GM12878 (cell line): ENCODE measurements around the gene OGA. TPM values are rescaled to one million over a fixed set of nuclear protein-coding genes. Genes with fewer than 3 reads are reported as not detected.

Experiments
- ASH2L ChIP-seq: fragments of 300-600, 200-600 bp; sonication (generic); IDR thresholded peaks from 2 replicates; pipeline ENCODE4 v1.6.1; 2017; ENCODE audit warnings: low read depth, mild to moderate bottlenecking, borderline replicate concordance
- ATF2 ChIP-seq: IDR thresholded peaks from 2 replicates; pipeline ENCODE4 v1.6.1; 2012; ENCODE audit warnings: low read length, inconsistent platforms
- BACH1 ChIP-seq: fragments of 450-650 bp; IDR thresholded peaks from 2 replicates; pipeline ENCODE4 v1.6.1; 2017; ENCODE audit warnings: mild to moderate bottlenecking, borderline replicate concordance
- CHD2 ChIP-seq: IDR thresholded peaks from 2 replicates; pipeline ENCODE4 v1.6.1; 2011; ENCODE audit warnings: low read depth, low read length, improper control_type of control experiment, borderline replicate concordance
- EGR1 ChIP-seq, 2 experiments: IDR thresholded peaks; 1 replicate in 1 of 2; 2 replicates in 1 of 2; pipeline ENCODE4 v1.6.1; 2011 to 2012; ENCODE audit warnings: low read depth in 2 of 2, low read length in 2 of 2, borderline replicate concordance in 1 of 2, mild to moderate bottlenecking in 1 of 2, moderate library complexity in 1 of 2
- FOXM1 ChIP-seq: IDR thresholded peaks from 2 replicates; pipeline ENCODE4 v1.6.1; 2012; ENCODE audit warnings: low read depth, mild to moderate bottlenecking, inconsistent platforms, low read length, moderate library complexity
- HDAC2 ChIP-seq: fragments of 200-600 bp; sonication (generic); IDR thresholded peaks from 2 replicates; pipeline ENCODE4 v1.6.1; 2017
- MYC ChIP-seq: IDR thresholded peaks from 2 replicates; pipeline ENCODE4 v1.6.1; 2011; ENCODE audit warnings: mild to moderate bottlenecking, low read length, moderate library complexity, inconsistent platforms; ENCODE audit not compliant: insufficient read depth, insufficient replicate concordance, insufficient read length, severe bottlenecking
- NFXL1 ChIP-seq: fragments of 450-650 bp; IDR thresholded peaks from 2 replicates; pipeline ENCODE4 v1.6.1; 2017; ENCODE audit warnings: antibody characterized with exemption, mild to moderate bottlenecking, borderline replicate concordance
- POLR2AphosphoS5 ChIP-seq: IDR thresholded peaks from 2 replicates; pipeline ENCODE4 v1.6.1; 2011; ENCODE audit warnings: mild to moderate bottlenecking, low read length, inconsistent platforms
- PRDM15 ChIP-seq: fragments of 450-650 bp; formaldehyde crosslinking; IDR thresholded peaks from 2 replicates; pipeline ENCODE4 v1.4.0; 2020; ENCODE audit warnings: mild to moderate bottlenecking, moderate library complexity
- SP1 ChIP-seq: IDR thresholded peaks from one replicate; pipeline ENCODE4 v1.6.1; 2011; ENCODE audit warnings: low read depth, low read length
- TBL1XR1 ChIP-seq: IDR thresholded peaks from 2 replicates; pipeline ENCODE4 v1.6.1; 2012; ENCODE audit warnings: low read depth, low read length, improper control_type of control experiment
- YBX1 ChIP-seq: fragments of 450-650 bp; IDR thresholded peaks from 2 replicates; pipeline ENCODE4 v1.6.1; 2016; ENCODE audit warnings: antibody characterized with exemption
- ZBTB4 ChIP-seq: fragments of 450-650 bp; formaldehyde crosslinking; IDR thresholded peaks from 2 replicates; pipeline ENCODE4 v1.4.0; 2022; ENCODE audit warnings: mild to moderate bottlenecking, moderate library complexity
- ZBTB40 ChIP-seq: fragments of 450-650 bp; IDR thresholded peaks from 2 replicates; pipeline ENCODE4 v1.6.1; 2016; ENCODE audit warnings: mild to moderate bottlenecking, moderate library complexity, borderline replicate concordance
- polyA plus RNA-seq, 11 experiments: library from polyadenylated mRNA; depleted of rRNA in 4 of 11; unstranded in 6 of 11; stranded (reverse) in 5 of 11; fragments of >200 nt; fragmentation: Nextera tagmentation in 4 of 11; fragmentation: Illumina TruSeq in 1 of 11; extraction: Ambion mirVana in 4 of 11; extraction: Trizol in 1 of 11; gene quantifications; 1 replicate in 1 of 11; 2 replicates in 10 of 11; pipeline versions ENCODE4 v1.2.1 to v1.2.3, GENCODE V29; 2011 to 2016; ENCODE audit warnings: inconsistent platforms in 2 of 11, missing spikeins in 2 of 11, low read depth in 1 of 11
- total RNA-seq, 4 experiments: library from RNA; depleted of rRNA in 3 of 4; stranded (reverse); fragments of >200 nt in 3 of 4; fragmentation: Illumina TruSeq in 1 of 4; extraction: Trizol in 1 of 4; gene quantifications; 2 replicates each; pipeline versions ENCODE4 v1.2.1 to v1.2.3, GENCODE V29; 2013 to 2021

The OGA gene
- total and polyA plus RNA-seq, 10 of the 15 experiments (the other 5 are each of a cell fraction or from before 2014, with no cell fraction given): 23.0 to 145 (median 85.2) TPM

- TF ChIP-seq ATF2: no peak
- peak; percentile 44; the same call in 1 of the 2 replicates for TF ChIP-seq FOXM1
- TF ChIP-seq NFXL1: no peak
- TF ChIP-seq CHD2: peak; percentile 72; the same call in 1 of the 2 replicates
- no peak for TF ChIP-seq ASH2L
- TF ChIP-seq SP1: peak; percentile 93
- peak; percentile 54; the same call in 1 of the 2 replicates for TF ChIP-seq TBL1XR1
- TF ChIP-seq ZBTB40: no peak; the same call in 1 of the 2 replicates
- no peak for TF ChIP-seq PRDM15
- peak; percentile 93 for TF ChIP-seq BACH1
- peak; percentile 96 for TF ChIP-seq POLR2AphosphoS5
- TF ChIP-seq YBX1: no peak
- TF ChIP-seq ZBTB4 (CRISPR knock-in tag): 0 out of 2 replicates have a peak, but pooled peaks have one; percentile 9
- no peak for TF ChIP-seq MYC
- no peak for TF ChIP-seq HDAC2
- no peak for TF ChIP-seq EGR1 (IDR thresholded peaks at IDR 0.05; ENCODE audit: borderline replicate concordance in 1 of 2, low read depth in 2 of 2, low read length in 2 of 2)
These were observed at the start of gene OGA (continued) for GRCh38 chr10:101818119-101818871.
